Body of pancreas (tissue), 4 donors: ENCODE results near the gene PIGS.

Experiments used
- CTCF ChIP-seq, 7 experiments: fragments of 450-650 bp in 4 of 7; fragments of 200-600 bp in 3 of 7; sonication (generic) in 3 of 7; IDR thresholded peaks; one replicate each; pipeline ENCODE4 v1.5.1; 2016 to 2019; ENCODE audit warnings: antibody characterized with exemption in 7 of 7
- POLR2A ChIP-seq, 3 donors: fragments of 450-650 bp; IDR thresholded peaks; one replicate each; pipeline ENCODE4 v1.6.1; 2016; ENCODE audit warnings: antibody characterized with exemption in 3 of 3, mild to moderate bottlenecking in 2 of 3

DNA sequence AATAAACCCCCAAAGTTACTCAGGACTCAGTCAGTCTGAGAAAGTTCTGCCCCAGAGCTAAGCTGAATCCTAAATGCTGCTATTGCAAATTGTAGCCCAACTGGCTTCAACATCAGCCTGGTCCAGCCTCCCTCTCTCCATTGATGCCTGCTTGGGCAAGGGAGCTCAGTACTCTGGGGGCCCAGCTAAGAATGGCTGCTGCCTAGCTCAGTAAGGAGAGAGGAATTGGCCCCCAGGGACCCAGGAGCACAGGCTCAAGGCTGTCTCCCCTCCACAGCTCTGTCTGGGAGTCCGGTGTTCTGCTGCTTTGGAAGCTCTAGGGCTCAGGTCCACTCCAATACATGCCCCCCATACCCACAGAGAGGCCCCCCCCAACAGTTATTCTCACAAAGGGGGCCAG is 20.5 kb downstream of the PIGS start:
- TF ChIP-seq CTCF (IDR thresholded peaks at IDR 0.05) (no peak), POLR2A (IDR thresholded peaks at IDR 0.05) (no peak)
